ENCODE measurements around the gene UBAC1. TPM values are rescaled to one million over a fixed set of nuclear protein-coding genes. Genes with fewer than 3 reads are reported as not detected.

UBAC1 gene
- polyA plus RNA-seq, 1 donor from 2014 or later: 92.3 TPM

- no peak overlapping the region for H3K27ac ChIP-seq (ENCODE audit: low read length)
- no peak overlapping the region for H3K4me2 ChIP-seq (ENCODE audit: low read length)
- H4K20me1 ChIP-seq (ENCODE audit: insufficient read depth): no peaks in the 10 kb centered on the region
- H3K4me3 ChIP-seq (ENCODE audit: low read length): no peak overlapping the region
- no peaks in the 10 kb centered on the region for H3K9me3 ChIP-seq (ENCODE audit: low read length)
- no peaks in the 10 kb centered on the region for H3F3A ChIP-seq (ENCODE audit: insufficient read depth, low read length, poor library complexity, severe bottlenecking)
- H3K36me3 ChIP-seq (ENCODE audit: insufficient read depth, low read length): no peaks in the 10 kb centered on the region
- no peak overlapping the region for H2AFZ ChIP-seq (ENCODE audit: low read depth, low read length)
- H3K9me2 ChIP-seq (ENCODE audit: insufficient read depth, low read length): no peaks in the 10 kb centered on the region
- H3K27me3 ChIP-seq (ENCODE audit: insufficient read depth, low read depth, low read length): no peaks in the 10 kb centered on the region
- TF ChIP-seq RAD21 (conservative IDR thresholded peaks at IDR 0.05) (no peak), EZH2 (IDR thresholded peaks at IDR 0.05; ENCODE audit: borderline replicate concordance, insufficient read depth, low read length, poor library complexity, severe bottlenecking) (no peak), MXI1 (conservative IDR thresholded peaks at IDR 0.05; ENCODE audit: poor library complexity, severe bottlenecking) (no peak)
- H3K9ac ChIP-seq (ENCODE audit: low read length): no peak overlapping the region
- peaks cover 20% of the 10 kb centered on the region for H3K79me2 ChIP-seq (replicated peaks; ENCODE audit: insufficient read depth, low read length)
Observed at GRCh38 chr9:135955934-135956801, 5.0 kb downstream of the UBAC1 start.

DNA sequence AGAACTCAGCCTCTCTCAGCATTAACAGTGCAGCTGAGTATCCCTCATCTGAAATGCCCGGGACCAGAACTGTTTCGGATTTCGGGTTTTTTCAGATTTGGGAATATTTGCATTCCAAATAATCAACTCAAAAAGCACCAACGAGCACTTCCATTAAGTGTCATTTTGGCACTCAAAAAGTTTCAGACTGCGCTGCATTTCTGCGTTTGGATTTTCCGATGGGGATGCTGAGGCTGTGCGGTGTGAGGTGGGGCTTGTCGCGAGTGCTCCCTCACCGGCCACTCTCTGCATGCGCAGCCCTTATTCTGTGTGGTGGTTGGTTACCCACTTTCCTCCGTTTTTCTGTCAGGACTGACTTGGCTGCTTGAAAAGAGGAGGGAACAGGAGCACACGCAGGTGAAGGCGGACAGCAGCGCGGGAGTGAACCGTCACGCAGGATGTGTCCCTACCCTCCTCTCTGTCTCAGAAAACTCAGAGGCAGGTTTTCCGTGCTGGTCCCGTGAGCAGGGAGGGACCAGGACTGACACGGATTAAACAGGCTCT is 8.4 kb downstream of the UBAC1 start:
- no peaks in the 10 kb centered on the region for H3K36me3 ChIP-seq (ENCODE audit: insufficient read depth, low read length)
- peaks cover 5% of the 10 kb centered on the region for H3K79me2 ChIP-seq (replicated peaks; ENCODE audit: insufficient read depth, low read length)
- H2AFZ ChIP-seq (ENCODE audit: low read depth, low read length): no peak overlapping the region
- H4K20me1 ChIP-seq (ENCODE audit: insufficient read depth): no peaks in the 10 kb centered on the region
- H3K9me3 ChIP-seq (ENCODE audit: low read length): no peaks in the 10 kb centered on the region
- no peaks in the 10 kb centered on the region for H3F3A ChIP-seq (ENCODE audit: insufficient read depth, low read length, poor library complexity, severe bottlenecking)
- no peaks in the 10 kb centered on the region for H3K27me3 ChIP-seq (ENCODE audit: insufficient read depth, low read depth, low read length)
- H3K4me3 ChIP-seq (ENCODE audit: low read length): no peak overlapping the region
- no peak overlapping the region for H3K27ac ChIP-seq (ENCODE audit: low read length)
- H3K9ac ChIP-seq (ENCODE audit: low read length): no peak overlapping the region
- TF ChIP-seq MXI1 (conservative IDR thresholded peaks at IDR 0.05; ENCODE audit: poor library complexity, severe bottlenecking) (no peak), TAF1 (IDR thresholded peaks at IDR 0.05; ENCODE audit: low read depth) (no peak), EP300 (conservative IDR thresholded peaks at IDR 0.05; ENCODE audit: poor library complexity, severe bottlenecking) (no peak), REST (IDR thresholded peaks at IDR 0.05; ENCODE audit: borderline replicate concordance) (no peak), EZH2 (IDR thresholded peaks at IDR 0.05; ENCODE audit: borderline replicate concordance, insufficient read depth, low read length, poor library complexity, severe bottlenecking) (no peak), RAD21 (conservative IDR thresholded peaks at IDR 0.05) (no peak), SMC3 (conservative IDR thresholded peaks at IDR 0.05; ENCODE audit: poor library complexity) (no peak), POLR2AphosphoS5 (IDR thresholded peaks at IDR 0.05) (no peak)
- TF ChIP-seq, protein P1, sequence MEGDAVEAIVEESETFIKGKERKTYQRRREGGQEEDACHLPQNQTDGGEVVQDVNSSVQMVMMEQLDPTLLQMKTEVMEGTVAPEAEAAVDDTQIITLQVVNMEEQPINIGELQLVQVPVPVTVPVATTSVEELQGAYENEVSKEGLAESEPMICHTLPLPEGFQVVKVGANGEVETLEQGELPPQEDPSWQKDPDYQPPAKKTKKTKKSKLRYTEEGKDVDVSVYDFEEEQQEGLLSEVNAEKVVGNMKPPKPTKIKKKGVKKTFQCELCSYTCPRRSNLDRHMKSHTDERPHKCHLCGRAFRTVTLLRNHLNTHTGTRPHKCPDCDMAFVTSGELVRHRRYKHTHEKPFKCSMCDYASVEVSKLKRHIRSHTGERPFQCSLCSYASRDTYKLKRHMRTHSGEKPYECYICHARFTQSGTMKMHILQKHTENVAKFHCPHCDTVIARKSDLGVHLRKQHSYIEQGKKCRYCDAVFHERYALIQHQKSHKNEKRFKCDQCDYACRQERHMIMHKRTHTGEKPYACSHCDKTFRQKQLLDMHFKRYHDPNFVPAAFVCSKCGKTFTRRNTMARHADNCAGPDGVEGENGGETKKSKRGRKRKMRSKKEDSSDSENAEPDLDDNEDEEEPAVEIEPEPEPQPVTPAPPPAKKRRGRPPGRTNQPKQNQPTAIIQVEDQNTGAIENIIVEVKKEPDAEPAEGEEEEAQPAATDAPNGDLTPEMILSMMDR (IDR thresholded peaks at IDR 0.05; ENCODE audit: poor library complexity, severe bottlenecking): no peak
- no peaks in the 10 kb centered on the region for H3K9me2 ChIP-seq (ENCODE audit: insufficient read depth, low read length)
- no peak overlapping the region for H3K4me2 ChIP-seq (ENCODE audit: low read length)
